HepG2 (cell line): ENCODE results near the gene SCYL1. TPM values are rescaled to one million over a fixed set of nuclear protein-coding genes. Genes with fewer than 3 reads are reported as not detected.

Experiments used
- ATM ChIP-seq: fragments of 450-650 bp; IDR thresholded peaks from 2 replicates; pipeline ENCODE4 v1.7.1; 2017; ENCODE audit warnings: mild to moderate bottlenecking, borderline replicate concordance
- DZIP1 ChIP-seq: sonication (generic); formaldehyde crosslinking; IDR thresholded peaks from 2 replicates; pipeline ENCODE4 v1.5.0; 2020; ENCODE audit warnings: mild to moderate bottlenecking, missing genetic modification reagents
- GMEB1 ChIP-seq: sonication (generic); formaldehyde crosslinking; IDR thresholded peaks from 2 replicates; pipeline ENCODE4 v1.5.1; 2020; ENCODE audit warnings: missing genetic modification reagents, mild to moderate bottlenecking, borderline replicate concordance
- PAXIP1 ChIP-seq: sonication (generic); formaldehyde crosslinking; conservative IDR thresholded peaks from 2 replicates; pipeline ENCODE4 v1.4.0; 2020; ENCODE audit warnings: mild to moderate bottlenecking, missing genetic modification reagents, moderate library complexity
- RARA ChIP-seq: IDR thresholded peaks from 2 replicates; pipeline ENCODE4 v1.6.1; 2016; ENCODE audit warnings: missing genetic modification reagents, missing compliant biosample characterization
- RBM39 ChIP-seq: fragments of 200-400 bp; formaldehyde crosslinking; IDR thresholded peaks from one replicate; pipeline ENCODE4 v1.6.1; 2018; ENCODE audit warnings: antibody characterized with exemption, mild to moderate bottlenecking, low read depth, low read length; ENCODE audit not compliant: poor library complexity, severe bottlenecking
- SETDB1 ChIP-seq: sonication (generic); formaldehyde crosslinking; IDR thresholded peaks from 2 replicates; pipeline ENCODE4 v1.5.1; 2020; ENCODE audit warnings: missing genetic modification reagents, mild to moderate bottlenecking, borderline replicate concordance
- SNAPC5 ChIP-seq: sonication (generic); formaldehyde crosslinking; IDR thresholded peaks from 2 replicates; pipeline ENCODE4 v1.8.1; 2023; ENCODE audit warnings: mild to moderate bottlenecking, missing genetic modification reagents, borderline replicate concordance
- SP4 ChIP-seq: sonication (generic); formaldehyde crosslinking; IDR thresholded peaks from 2 replicates; pipeline ENCODE4 v1.8.1; 2023; ENCODE audit warnings: mild to moderate bottlenecking, missing genetic modification reagents
- ZBTB26 ChIP-seq: IDR thresholded peaks from 2 replicates; pipeline ENCODE4 v1.6.1; 2016; ENCODE audit warnings: missing compliant biosample characterization, missing genetic modification reagents, borderline replicate concordance
- ZBTB34 ChIP-seq: sonication (generic); formaldehyde crosslinking; IDR thresholded peaks from 2 replicates; pipeline ENCODE4 v1.8.0; 2022; ENCODE audit warnings: mild to moderate bottlenecking, missing genetic modification reagents
- ZBTB8A ChIP-seq: sonication (generic); formaldehyde crosslinking; IDR thresholded peaks from 2 replicates; pipeline ENCODE4 v1.4.0; 2020; ENCODE audit warnings: mild to moderate bottlenecking, low read depth, missing genetic modification reagents, borderline replicate concordance
- ZFP1 ChIP-seq: IDR thresholded peaks from 2 replicates; pipeline ENCODE4 v1.6.1; 2016
- ZNF12 ChIP-seq: sonication (generic); formaldehyde crosslinking; IDR thresholded peaks from 2 replicates; pipeline ENCODE4 v1.5.0; 2020; ENCODE audit warnings: missing genetic modification reagents
- ZNF326 ChIP-seq: sonication (generic); formaldehyde crosslinking; IDR thresholded peaks from 2 replicates; pipeline ENCODE4 v1.4.0; 2020; ENCODE audit warnings: missing genetic modification reagents, borderline replicate concordance
- ZNF552 ChIP-seq: sonication (generic); formaldehyde crosslinking; IDR thresholded peaks from 2 replicates; pipeline ENCODE4 v1.9.0; 2022; ENCODE audit warnings: missing genetic modification reagents, mild to moderate bottlenecking, borderline replicate concordance
- ZSCAN29 ChIP-seq: sonication (generic); formaldehyde crosslinking; conservative IDR thresholded peaks from 2 replicates; pipeline ENCODE4 v1.4.0; 2020; ENCODE audit warnings: mild to moderate bottlenecking, missing genetic modification reagents
- polyA plus RNA-seq, 8 experiments: library from polyadenylated mRNA; depleted of rRNA in 3 of 8; stranded (reverse) in 7 of 8; unstranded in 1 of 8; fragments of >200 nt; fragmentation: Illumina TruSeq in 4 of 8; extraction: Trizol in 4 of 8; gene quantifications; 2 replicates each; pipeline versions ENCODE4 v1.2.1 to v1.2.3, GENCODE V29; 2011 to 2016; ENCODE audit warnings: low read depth in 4 of 8, missing spikeins in 1 of 8, mixed read lengths in 1 of 8; ENCODE audit not compliant: insufficient read depth in 1 of 8
- total RNA-seq, 5 experiments: library from RNA; depleted of rRNA; stranded (reverse); fragments of >200 nt; fragmentation: Illumina TruSeq; extraction: Trizol; gene quantifications; 2 replicates each; pipeline ENCODE4 v1.2.3, GENCODE V29; 2016; ENCODE audit warnings: low read depth in 1 of 5

The SCYL1 gene
- total and polyA plus RNA-seq, 2 of the 13 experiments (the other 11 are each of a cell fraction or from before 2014, with no cell fraction given): 65.9 to 103 TPM

- TF ChIP-seq DZIP1 (no peak), SNAPC5 (CRISPR knock-in tag) (no peak), PAXIP1 (CRISPR knock-in tag) (no peak), GMEB1 (no peak), ZNF552 (CRISPR knock-in tag) (no peak), ZNF326 (CRISPR knock-in tag) (0 out of 2 replicates have a peak, but pooled peaks have one; percentile 28), ZNF12 (CRISPR knock-in tag) (no peak), SETDB1 (CRISPR knock-in tag) (no peak), ZSCAN29 (CRISPR knock-in tag) (no peak), ATM (no peak), ZFP1 (no peak), SP4 (peak; percentile 27; the same call in 1 of the 2 replicates), RBM39 (no peak), ZBTB34 (no peak), RARA (0 out of 2 replicates have a peak, but pooled peaks have one; percentile 7), ZBTB26 (CRISPR knock-in tag) (no peak), ZBTB8A (CRISPR knock-in tag) (no peak)
Observed at GRCh38 chr11:65560555-65561418, 35.9 kb downstream of the SCYL1 start (continued).
